HCT116 (cell line): ENCODE data around the gene NUMA1. TPM values are rescaled to one million over a fixed set of nuclear protein-coding genes. Genes with fewer than 3 reads are reported as not detected.

Source experiments
- ATAC-seq: fragments of 200-7000 bp; cut with Tn5 transposase; 2 replicates; pipeline ENCODE4 v1.9.1; 2020; ENCODE audit warnings: mild to moderate bottlenecking, moderate library complexity
- BruUV-seq: library from RNA; stranded (reverse); fragments of 400-500 nt; replicated peaks from 2 replicates; lab custom pipeline; 2021; lab: Mats Ljungman, UMichigan
- CTCF ChIA-PET: fragments of 300-600 bp; sonication (Branson Sonifier 250); formaldehyde crosslinking; loops from one replicate; lab custom pipeline; 2021; ENCODE audit warnings: antibody characterized with exemption; lab: Charles Lee
- POLR2A ChIA-PET: fragments of 300-600, 350-600 bp; sonication (Branson Sonifier 250); formaldehyde crosslinking; loops from one replicate; lab custom pipeline; 2021; ENCODE audit warnings: antibody characterized with exemption; lab: Charles Lee
- RAD21 ChIA-PET, 2 experiments: fragments of 300-600 bp; sonication (Branson Sonifier 250); formaldehyde crosslinking; loops; one replicate each; lab custom pipeline; 2023; ENCODE audit warnings: low total read pairs in 2 of 2; ENCODE audit not compliant: uncharacterized antibody in 2 of 2, unreplicated experiment in 2 of 2, low non-redundant PET in 1 of 2; lab: Charles Lee
- DNase-seq: peaks from one replicate; pipeline ENCODE4 v3.0.0-alpha.2; 2010; ENCODE audit warnings: low read depth, low spot score
- H2AFZ ChIP-seq: fragments of 200-600 bp; shearing (Covaris generic), sonication (generic); 2 replicates; pipeline ENCODE4 v1.6.1; 2017; ENCODE audit warnings: low read depth, mixed run types, mixed read lengths, antibody characterized with exemption, low read length; ENCODE audit not compliant: poor library complexity, severe bottlenecking
- H3K27ac ChIP-seq: 2 replicates; pipeline ENCODE4 v1.5.1; 2012; ENCODE audit warnings: low read depth, low read length
- H3K27me3 ChIP-seq: fragments of 200-600 bp; sonication (generic); 2 replicates; pipeline ENCODE4 v1.6.1; 2016; ENCODE audit warnings: mixed run types, low read length, mixed read lengths; ENCODE audit not compliant: insufficient read depth
- H3K36me3 ChIP-seq, 2 experiments: fragments of 200-500 bp in 1 of 2; fragments of 200-600 bp in 1 of 2; sonication (Bioruptor generic) in 1 of 2; sonication (generic) in 1 of 2; 2 replicates each; pipeline versions ENCODE4 v1.5.1 to v1.6.1; 2014 to 2016; ENCODE audit warnings: low read length in 2 of 2, inconsistent platforms in 1 of 2, mixed read lengths in 1 of 2, mixed run types in 1 of 2; ENCODE audit not compliant: insufficient read depth in 2 of 2, control insufficient read depth in 1 of 2
- H3K4me1 ChIP-seq, 2 experiments: fragments of 200-600 bp in 1 of 2; sonication (generic) in 1 of 2; 2 replicates each; pipeline versions ENCODE4 v1.5.1 to v1.6.1; 2012 to 2017; ENCODE audit warnings: low read length in 2 of 2, inconsistent platforms in 1 of 2, mild to moderate bottlenecking in 1 of 2, mixed read lengths in 1 of 2, mixed run types in 1 of 2, moderate library complexity in 1 of 2; ENCODE audit not compliant: insufficient read depth in 2 of 2, control insufficient read depth in 1 of 2
- H3K4me2 ChIP-seq: fragments of 200-600 bp; sonication (generic); 2 replicates; pipeline ENCODE4 v1.6.1; 2017; ENCODE audit warnings: mixed run types, low read length, mixed read lengths
- H3K4me3 ChIP-seq, 2 experiments: fragments of 200-600 bp in 1 of 2; sonication (generic) in 1 of 2; replicated peaks in 1 of 2; 2 replicates each; pipeline ENCODE4 v1.5.1; 2011 to 2016; ENCODE audit warnings: low read length in 2 of 2, control low read depth in 1 of 2, low read depth in 1 of 2, mild to moderate bottlenecking in 1 of 2, mixed read lengths in 1 of 2, mixed run types in 1 of 2
- H3K79me2 ChIP-seq: fragments of 200-600 bp; sonication (generic); 2 replicates; pipeline ENCODE4 v1.6.1; 2017; ENCODE audit warnings: mild to moderate bottlenecking, mixed run types, low read length, moderate library complexity, mixed read lengths; ENCODE audit not compliant: insufficient read depth
- H3K9ac ChIP-seq: fragments of 200-600 bp; sonication (generic); 2 replicates; pipeline ENCODE4 v1.6.1; 2016; ENCODE audit warnings: low read length, mixed read lengths
- H3K9me2 ChIP-seq: fragments of 200-600 bp; sonication (generic), shearing (Covaris generic); 2 replicates; pipeline ENCODE4 v1.6.1; 2017; ENCODE audit warnings: mixed run types, mild to moderate bottlenecking, moderate library complexity; ENCODE audit not compliant: insufficient read depth
- H3K9me3 ChIP-seq, 2 experiments: fragments of 200-500 bp in 1 of 2; fragments of 200-600 bp in 1 of 2; sonication (Bioruptor generic) in 1 of 2; sonication (generic) in 1 of 2; 2 replicates each; pipeline ENCODE4 v1.6.1; 2014 to 2017; ENCODE audit warnings: low read length in 2 of 2, mixed read lengths in 2 of 2, inconsistent platforms in 1 of 2, low read depth in 1 of 2, mild to moderate bottlenecking in 1 of 2, mixed run types in 1 of 2, moderate library complexity in 1 of 2; ENCODE audit not compliant: control insufficient read depth in 1 of 2, insufficient read depth in 1 of 2
- H4K20me1 ChIP-seq: fragments of 200-600 bp; sonication (generic), shearing (Covaris generic); 2 replicates; pipeline ENCODE4 v1.6.1; 2017; ENCODE audit warnings: mixed run types, mild to moderate bottlenecking, moderate library complexity; ENCODE audit not compliant: insufficient read depth
- CBX3 ChIP-seq: IDR thresholded peaks from 2 replicates; pipeline ENCODE4 v1.6.1; 2012; ENCODE audit warnings: low read depth
- CEBPB ChIP-seq: IDR thresholded peaks from 2 replicates; pipeline ENCODE4 v1.6.1; 2012; ENCODE audit warnings: low read depth
- EGR1 ChIP-seq: IDR thresholded peaks from 2 replicates; pipeline ENCODE4 v1.6.1; 2012; ENCODE audit warnings: low read depth
- EZH2 ChIP-seq: fragments of 200-600 bp; sonication (generic); IDR thresholded peaks from 2 replicates; pipeline ENCODE4 v1.6.1; 2017; ENCODE audit warnings: antibody characterized with exemption, mixed run types
- EZH2phosphoT487 ChIP-seq: fragments of 200-600 bp; IDR thresholded peaks from 2 replicates; pipeline ENCODE4 v1.6.1; 2018; ENCODE audit warnings: antibody characterized with exemption, borderline replicate concordance
- JUND ChIP-seq: IDR thresholded peaks from 2 replicates; pipeline ENCODE4 v1.6.1; 2012
- POLR2A ChIP-seq: IDR thresholded peaks from 2 replicates; pipeline ENCODE4 v1.7.0; 2011; ENCODE audit warnings: borderline replicate concordance; ENCODE audit not compliant: insufficient read depth, insufficient read length; ENCODE audit errors: extremely low read depth
- POLR2AphosphoS5 ChIP-seq: IDR thresholded peaks from 2 replicates; pipeline ENCODE4 v1.6.1; 2011; ENCODE audit warnings: mild to moderate bottlenecking, low read depth, low read length, moderate library complexity
- RAD21 ChIP-seq: IDR thresholded peaks from 2 replicates; pipeline ENCODE4 v1.6.1; 2012; ENCODE audit warnings: low read depth, mild to moderate bottlenecking
- SIN3A ChIP-seq: IDR thresholded peaks from 2 replicates; pipeline ENCODE4 v1.6.1; 2012; ENCODE audit warnings: low read depth
- SP1 ChIP-seq: IDR thresholded peaks from 2 replicates; pipeline ENCODE4 v1.6.1; 2012; ENCODE audit warnings: low read depth
- TCF7L2 ChIP-seq: IDR thresholded peaks from 2 replicates; pipeline ENCODE4 v1.7.0; 2011; ENCODE audit warnings: borderline replicate concordance, inconsistent platforms; ENCODE audit not compliant: insufficient read depth, insufficient read length; ENCODE audit errors: extremely low read depth
- YY1 ChIP-seq: IDR thresholded peaks from 2 replicates; pipeline ENCODE4 v1.6.1; 2011; ENCODE audit warnings: low read length, low read depth, moderate library complexity, mild to moderate bottlenecking; ENCODE audit not compliant: insufficient replicate concordance; ENCODE audit errors: extremely low read depth
- ZFX ChIP-seq: fragments of 450-650 bp; IDR thresholded peaks from 2 replicates; pipeline ENCODE4 v1.6.1; 2017
- ZNF274 ChIP-seq: fragments of 200-500 bp; sonication (Bioruptor generic); IDR thresholded peaks from 2 replicates; pipeline ENCODE4 v1.6.1; 2014; ENCODE audit warnings: mild to moderate bottlenecking, low read depth, low read length, inconsistent platforms
- intact Hi-C: fragments of 100-400 bp; cut with micrococcal nuclease; formaldehyde crosslinking; loops from 2 replicates; pipeline ENCODE4 v1.10.0; 2022
- total RNA-seq: library from RNA; stranded (reverse); gene quantifications from one replicate; pipeline ENCODE4 v1.2.1, GENCODE V29; 2021; ENCODE audit not compliant: unreplicated experiment
- TF ChIP-seq, protein P1 (sequence below): IDR thresholded peaks from 2 replicates; pipeline ENCODE4 v1.6.1; 2012; ENCODE audit warnings: low read depth
- TF ChIP-seq, protein P2 (sequence below): IDR thresholded peaks from 2 replicates; pipeline ENCODE4 v1.6.1; 2012
- TF ChIP-seq, protein P3 (sequence below): IDR thresholded peaks from 2 replicates; pipeline ENCODE4 v1.6.1; 2012
- TF ChIP-seq, protein P4 (sequence below): IDR thresholded peaks from 2 replicates; pipeline ENCODE4 v1.6.1; 2011; ENCODE audit warnings: mild to moderate bottlenecking, low read length, moderate library complexity; ENCODE audit not compliant: insufficient replicate concordance; ENCODE audit errors: extremely low read depth

The NUMA1 gene
- total RNA-seq, 1 experiment from 2014 or later: 133 TPM

DNA sequence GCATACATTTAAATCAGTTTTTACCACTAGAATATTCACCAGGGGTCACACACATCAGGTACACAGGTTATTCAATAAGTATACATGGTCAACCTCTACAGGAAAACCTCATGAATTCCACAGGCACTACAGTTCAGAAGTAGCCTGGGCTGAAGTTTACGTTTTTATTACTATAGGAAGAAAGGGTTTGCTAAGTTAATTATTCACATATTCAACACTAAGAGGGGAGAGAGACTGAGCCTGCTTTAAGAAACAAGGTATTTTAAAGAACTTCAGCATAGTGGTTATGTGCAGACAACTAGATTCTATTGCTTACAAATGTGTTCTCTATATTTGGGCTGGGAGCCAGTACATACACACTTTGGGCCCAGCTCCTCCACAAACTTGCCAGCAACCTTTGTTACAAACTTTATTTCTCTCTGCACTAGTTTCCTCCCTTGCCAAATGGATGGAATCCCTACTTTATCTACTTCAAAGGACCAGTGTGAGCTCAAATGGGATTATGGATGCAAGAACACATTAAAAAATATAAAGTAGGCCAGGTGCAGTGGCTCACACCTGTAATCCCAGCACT lies 49.8 kb downstream of the NUMA1 start (continued):
- TF ChIP-seq EZH2: no peak
- TF ChIP-seq EZH2phosphoT487: no peak

DNA sequence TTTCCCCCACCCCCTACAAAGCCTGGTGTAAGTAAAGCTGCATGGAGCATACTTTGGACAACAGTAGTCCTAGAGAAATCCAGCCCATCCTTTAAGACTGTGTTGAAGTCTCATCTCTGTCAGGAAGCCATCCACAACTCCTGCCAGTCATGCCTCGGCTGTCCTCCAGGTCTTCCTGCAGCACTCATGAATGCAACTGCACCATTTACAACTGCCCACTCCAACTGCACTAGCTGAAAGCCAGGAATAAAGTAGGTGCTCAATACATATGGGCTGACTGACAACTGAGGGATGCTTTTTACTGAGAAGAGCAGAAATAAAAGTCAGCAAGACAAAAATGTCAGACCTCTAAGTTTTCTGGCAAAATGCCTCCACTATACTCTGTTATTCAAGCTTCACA lies 54.3 kb downstream of the NUMA1 start:
- H3K9me3 ChIP-seq: no peaks in the 10 kb centered on the region
- CTCF ChIA-PET: interaction anchor here (1.0 to 3.7 kb wide), 12 partner anchors 60 to 408 kb away, joined by 3 to 67 read pairs (median 8); partner anchors contain the start of genes ANAPC15 and CLPB
- DNase-seq (no peak), ATAC-seq (no peak)
- POLR2A ChIA-PET: no interaction called here
- H3K9me2 ChIP-seq: no peaks in the 10 kb centered on the region
- RAD21 ChIA-PET: interaction anchor here in 1 of 2 experiments (0.7 to 1.7 kb wide), 2 partner anchors 65 to 118 kb away, joined by 3 to 8 read pairs; no protein-coding TSS in a partner anchor
- no peak overlapping the region for H3K27ac ChIP-seq
- intact Hi-C loops: loop anchor here (5.0 kb wide), 1 partner anchor 406 kb away; the partner anchor contains the start of gene CLPB
- no peaks in the 10 kb centered on the region for H4K20me1 ChIP-seq
- peaks cover 0 to 5% of the 10 kb centered on the region in 2 experiments; a peak in 1 of 4 replicates for H3K4me1 ChIP-seq
- no peaks in the 10 kb centered on the region for H3K27me3 ChIP-seq
- peaks cover 28 to 40% of the 10 kb centered on the region in 2 experiments for H3K36me3 ChIP-seq
- no peak overlapping the region for H3K4me3 ChIP-seq
- TF ChIP-seq, protein P1, sequence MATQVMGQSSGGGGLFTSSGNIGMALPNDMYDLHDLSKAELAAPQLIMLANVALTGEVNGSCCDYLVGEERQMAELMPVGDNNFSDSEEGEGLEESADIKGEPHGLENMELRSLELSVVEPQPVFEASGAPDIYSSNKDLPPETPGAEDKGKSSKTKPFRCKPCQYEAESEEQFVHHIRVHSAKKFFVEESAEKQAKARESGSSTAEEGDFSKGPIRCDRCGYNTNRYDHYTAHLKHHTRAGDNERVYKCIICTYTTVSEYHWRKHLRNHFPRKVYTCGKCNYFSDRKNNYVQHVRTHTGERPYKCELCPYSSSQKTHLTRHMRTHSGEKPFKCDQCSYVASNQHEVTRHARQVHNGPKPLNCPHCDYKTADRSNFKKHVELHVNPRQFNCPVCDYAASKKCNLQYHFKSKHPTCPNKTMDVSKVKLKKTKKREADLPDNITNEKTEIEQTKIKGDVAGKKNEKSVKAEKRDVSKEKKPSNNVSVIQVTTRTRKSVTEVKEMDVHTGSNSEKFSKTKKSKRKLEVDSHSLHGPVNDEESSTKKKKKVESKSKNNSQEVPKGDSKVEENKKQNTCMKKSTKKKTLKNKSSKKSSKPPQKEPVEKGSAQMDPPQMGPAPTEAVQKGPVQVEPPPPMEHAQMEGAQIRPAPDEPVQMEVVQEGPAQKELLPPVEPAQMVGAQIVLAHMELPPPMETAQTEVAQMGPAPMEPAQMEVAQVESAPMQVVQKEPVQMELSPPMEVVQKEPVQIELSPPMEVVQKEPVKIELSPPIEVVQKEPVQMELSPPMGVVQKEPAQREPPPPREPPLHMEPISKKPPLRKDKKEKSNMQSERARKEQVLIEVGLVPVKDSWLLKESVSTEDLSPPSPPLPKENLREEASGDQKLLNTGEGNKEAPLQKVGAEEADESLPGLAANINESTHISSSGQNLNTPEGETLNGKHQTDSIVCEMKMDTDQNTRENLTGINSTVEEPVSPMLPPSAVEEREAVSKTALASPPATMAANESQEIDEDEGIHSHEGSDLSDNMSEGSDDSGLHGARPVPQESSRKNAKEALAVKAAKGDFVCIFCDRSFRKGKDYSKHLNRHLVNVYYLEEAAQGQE: no peak
- TF ChIP-seq, protein P2, sequence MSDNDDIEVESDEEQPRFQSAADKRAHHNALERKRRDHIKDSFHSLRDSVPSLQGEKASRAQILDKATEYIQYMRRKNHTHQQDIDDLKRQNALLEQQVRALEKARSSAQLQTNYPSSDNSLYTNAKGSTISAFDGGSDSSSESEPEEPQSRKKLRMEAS: no peak
- TF ChIP-seq EGR1: no peak
- TF ChIP-seq TCF7L2: no peak
- TF ChIP-seq CEBPB: no peak
- TF ChIP-seq YY1: no peak
- TF ChIP-seq RAD21: no peak
- TF ChIP-seq CBX3: no peak
- TF ChIP-seq SP1: no peak
- TF ChIP-seq POLR2AphosphoS5: no peak
- TF ChIP-seq ZFX: no peak
- TF ChIP-seq, protein P3, sequence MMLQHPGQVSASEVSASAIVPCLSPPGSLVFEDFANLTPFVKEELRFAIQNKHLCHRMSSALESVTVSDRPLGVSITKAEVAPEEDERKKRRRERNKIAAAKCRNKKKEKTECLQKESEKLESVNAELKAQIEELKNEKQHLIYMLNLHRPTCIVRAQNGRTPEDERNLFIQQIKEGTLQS: no peak
- no peak for TF ChIP-seq ZNF274
- TF ChIP-seq SIN3A: no peak
- TF ChIP-seq, protein P4, sequence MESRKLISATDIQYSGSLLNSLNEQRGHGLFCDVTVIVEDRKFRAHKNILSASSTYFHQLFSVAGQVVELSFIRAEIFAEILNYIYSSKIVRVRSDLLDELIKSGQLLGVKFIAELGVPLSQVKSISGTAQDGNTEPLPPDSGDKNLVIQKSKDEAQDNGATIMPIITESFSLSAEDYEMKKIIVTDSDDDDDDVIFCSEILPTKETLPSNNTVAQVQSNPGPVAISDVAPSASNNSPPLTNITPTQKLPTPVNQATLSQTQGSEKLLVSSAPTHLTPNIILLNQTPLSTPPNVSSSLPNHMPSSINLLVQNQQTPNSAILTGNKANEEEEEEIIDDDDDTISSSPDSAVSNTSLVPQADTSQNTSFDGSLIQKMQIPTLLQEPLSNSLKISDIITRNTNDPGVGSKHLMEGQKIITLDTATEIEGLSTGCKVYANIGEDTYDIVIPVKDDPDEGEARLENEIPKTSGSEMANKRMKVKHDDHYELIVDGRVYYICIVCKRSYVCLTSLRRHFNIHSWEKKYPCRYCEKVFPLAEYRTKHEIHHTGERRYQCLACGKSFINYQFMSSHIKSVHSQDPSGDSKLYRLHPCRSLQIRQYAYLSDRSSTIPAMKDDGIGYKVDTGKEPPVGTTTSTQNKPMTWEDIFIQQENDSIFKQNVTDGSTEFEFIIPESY: no peak
- no peak for TF ChIP-seq EZH2phosphoT487
- TF ChIP-seq JUND: no peak
- TF ChIP-seq EZH2: no peak
- TF ChIP-seq POLR2A: no peak
- peaks cover 36% of the 10 kb centered on the region for H3K79me2 ChIP-seq
- H2AFZ ChIP-seq: no peak overlapping the region
- no peak overlapping the region for H3K4me2 ChIP-seq
- H3K9ac ChIP-seq: no peak overlapping the region
- BruUV-seq: no TSS peak
